Stimulated activated CD4-positive, alpha-beta T cell treated with anti-CD3 and anti-CD28 coated beads, Interleukin-1b, Interleukin-23, amount 100 ng/mL, for 1 hour (primary cell): Measurements from ENCODE around the gene AQP1.

Source experiments
- DNase-seq, 2 donors: peaks; one replicate each; pipeline ENCODE4 v3.0.0-alpha.2; 2020; ENCODE audit warnings: low read depth in 2 of 2

The AQP1 gene

DNA sequence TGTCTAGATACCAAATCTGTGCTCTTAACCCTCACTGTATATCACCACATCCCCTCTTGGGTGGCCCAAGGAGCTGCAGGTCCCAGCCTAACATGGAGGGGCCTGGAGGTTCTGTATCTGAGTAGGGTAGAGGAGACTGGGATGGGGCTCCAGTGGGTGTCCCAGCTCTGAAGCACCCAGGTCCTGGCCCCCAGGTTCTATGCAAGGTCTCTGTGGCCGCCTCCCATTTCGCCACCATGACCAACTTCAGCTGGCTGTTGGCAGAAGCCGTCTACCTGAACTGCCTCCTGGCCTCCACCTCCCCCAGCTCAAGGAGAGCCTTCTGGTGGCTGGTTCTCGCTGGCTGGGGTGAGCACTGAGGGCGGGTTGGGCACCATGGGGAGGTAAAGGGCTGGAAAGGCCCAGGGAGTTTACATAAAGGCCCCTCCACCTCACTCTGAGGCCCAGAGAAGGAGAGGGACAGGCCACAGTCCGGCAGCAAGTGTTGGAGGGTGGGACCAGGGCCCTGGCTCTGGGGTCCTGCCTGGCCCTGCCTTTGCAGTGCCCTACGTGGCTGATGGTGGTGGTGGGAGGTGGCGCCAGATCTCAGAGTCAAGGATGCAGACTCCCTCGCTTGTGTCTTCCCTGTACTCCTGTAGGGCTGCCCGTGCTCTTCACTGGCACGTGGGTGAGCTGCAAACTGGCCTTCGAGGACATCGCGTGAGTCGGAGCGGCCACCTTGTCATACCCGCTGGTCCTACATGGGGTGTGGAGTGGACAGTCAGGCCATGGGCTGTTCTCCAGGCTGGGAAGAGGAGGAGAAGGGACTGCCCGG, 62.3 kb downstream of the AQP1 start:
- DNase-seq, result no peak

DNA sequence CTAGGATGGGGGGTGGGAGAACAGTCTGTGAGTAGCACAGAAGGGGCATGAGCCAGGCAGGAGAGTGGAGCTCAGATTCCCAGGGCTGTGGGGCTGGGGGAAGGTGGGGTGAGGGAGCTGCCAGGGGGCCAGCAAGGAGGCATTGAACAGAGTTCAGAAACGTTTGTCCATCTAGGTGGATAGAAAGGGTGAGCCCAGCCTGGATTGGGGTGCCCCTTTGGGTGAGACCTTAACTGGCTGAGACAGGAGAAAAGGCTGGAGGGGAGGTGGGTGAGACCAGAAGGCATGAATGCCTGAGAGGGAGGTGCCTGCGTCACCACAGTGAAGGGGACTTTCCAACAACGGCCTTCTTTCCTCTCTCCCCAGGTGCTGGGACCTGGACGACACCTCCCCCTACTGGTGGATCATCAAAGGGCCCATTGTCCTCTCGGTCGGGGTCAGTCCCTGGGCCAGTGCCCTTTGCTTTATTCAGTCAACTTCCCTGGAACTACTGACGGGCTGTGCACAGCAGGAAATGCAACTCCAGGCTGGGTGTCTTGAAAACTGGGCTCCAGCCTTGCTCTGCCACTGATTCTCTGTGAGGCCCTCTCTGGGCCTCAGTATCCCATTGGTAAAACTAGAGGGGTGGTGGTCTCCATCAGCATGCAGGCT, 63.1 kb downstream of the AQP1 start:
- DNase-seq, result no peak
